NCI-H226 (cell line): ENCODE data around the gene TTC28.

ENCODE experiments used
- DNase-seq: peaks from one replicate; pipeline ENCODE4 v3.0.0-alpha.2; 2015

The TTC28 gene

DNA sequence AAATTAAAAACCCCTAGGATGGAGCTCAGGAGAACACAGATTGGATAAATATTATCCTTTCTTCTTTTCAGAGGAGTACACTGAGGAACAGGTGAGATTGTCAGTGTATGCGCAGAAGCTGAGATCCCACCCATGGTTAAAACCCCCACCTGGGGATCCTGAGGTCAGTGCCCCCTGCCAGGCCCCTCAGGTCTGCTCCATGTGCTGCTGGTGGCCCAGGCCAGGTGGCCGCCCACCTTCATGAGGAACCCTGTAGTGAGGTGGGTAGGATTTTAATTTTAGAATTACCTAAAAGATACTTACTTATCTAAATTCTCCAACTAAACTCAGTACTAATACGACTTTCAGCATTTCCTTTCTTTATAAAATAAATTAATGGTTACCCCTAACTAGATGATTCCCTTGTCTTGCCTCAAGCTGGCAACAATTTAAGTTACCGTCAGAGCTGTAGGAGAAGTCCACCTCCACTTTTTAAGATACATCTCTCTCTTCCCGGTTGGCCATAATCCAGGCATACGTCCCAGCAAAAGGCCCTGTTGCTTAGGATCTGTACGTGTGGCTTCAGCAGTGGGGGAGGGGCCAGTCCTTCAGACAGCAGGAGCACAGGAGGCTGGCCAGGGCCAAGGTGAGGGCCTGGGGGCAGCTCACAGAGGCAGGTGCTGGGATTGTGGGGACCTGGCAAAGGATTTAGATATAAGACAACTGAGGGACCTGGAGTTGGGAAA lies 699.1 kb downstream of the TTC28 start:
- DNase-seq: no peak

DNA sequence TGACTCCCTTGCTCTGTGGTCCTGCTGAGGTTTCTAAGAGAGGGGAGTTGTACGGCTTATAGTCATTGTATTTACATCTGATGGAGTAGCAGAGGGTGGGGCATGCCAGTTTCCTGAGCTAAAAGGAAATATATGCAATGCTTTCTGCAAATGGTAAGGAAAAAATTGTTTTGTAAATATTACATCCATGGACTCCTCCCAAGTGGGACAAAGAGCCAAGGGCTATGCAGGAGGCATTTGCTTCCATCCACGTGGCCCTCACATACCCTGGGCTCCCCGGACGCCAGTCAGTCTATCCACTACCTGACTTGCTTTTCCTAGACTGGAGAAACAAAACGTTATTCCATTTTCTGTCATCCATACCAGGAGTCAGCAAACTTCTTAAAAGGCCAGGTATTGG lies 700.8 kb downstream of the TTC28 start:
- no peak for DNase-seq

DNA sequence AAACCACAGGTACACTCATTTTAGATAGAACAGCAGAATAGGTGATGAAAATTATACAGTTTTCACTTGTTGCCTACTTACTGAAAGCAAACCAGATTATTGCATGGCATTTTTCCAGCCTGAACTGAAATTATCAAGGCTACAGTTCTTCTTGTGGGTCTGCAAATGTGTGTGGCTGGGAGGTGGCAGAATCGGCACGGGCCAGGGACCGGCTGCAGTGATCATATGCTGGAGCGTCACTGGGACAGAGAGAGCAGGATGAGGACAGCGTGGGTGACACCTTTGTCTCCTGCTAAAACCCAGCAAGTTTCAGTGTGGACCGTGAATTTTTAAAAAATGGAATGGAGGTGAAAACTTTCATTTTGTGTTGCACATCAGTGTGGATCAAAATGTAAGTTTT lies 701.3 kb downstream of the TTC28 start:
- DNase-seq: no peak

DNA sequence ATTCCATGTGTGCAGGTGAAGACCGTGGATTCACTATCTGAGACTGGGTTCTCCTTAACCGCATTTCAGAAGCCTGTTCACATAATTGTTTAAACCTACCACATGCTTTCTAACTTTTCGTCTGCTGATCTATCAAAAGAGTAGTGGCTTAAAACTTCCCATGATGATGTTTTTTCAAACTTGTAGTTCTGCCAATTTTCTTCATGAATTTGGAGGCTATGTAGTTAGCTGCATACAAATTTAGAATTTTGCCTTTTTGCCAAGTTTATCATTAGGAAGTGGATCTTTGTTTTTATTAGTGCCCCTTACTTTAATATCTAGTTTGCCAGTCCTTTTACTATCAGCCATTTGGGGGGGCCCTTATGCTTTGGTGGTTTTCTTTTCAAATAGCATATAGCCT lies 703.1 kb downstream of the TTC28 start:
- DNase-seq: no peak

DNA sequence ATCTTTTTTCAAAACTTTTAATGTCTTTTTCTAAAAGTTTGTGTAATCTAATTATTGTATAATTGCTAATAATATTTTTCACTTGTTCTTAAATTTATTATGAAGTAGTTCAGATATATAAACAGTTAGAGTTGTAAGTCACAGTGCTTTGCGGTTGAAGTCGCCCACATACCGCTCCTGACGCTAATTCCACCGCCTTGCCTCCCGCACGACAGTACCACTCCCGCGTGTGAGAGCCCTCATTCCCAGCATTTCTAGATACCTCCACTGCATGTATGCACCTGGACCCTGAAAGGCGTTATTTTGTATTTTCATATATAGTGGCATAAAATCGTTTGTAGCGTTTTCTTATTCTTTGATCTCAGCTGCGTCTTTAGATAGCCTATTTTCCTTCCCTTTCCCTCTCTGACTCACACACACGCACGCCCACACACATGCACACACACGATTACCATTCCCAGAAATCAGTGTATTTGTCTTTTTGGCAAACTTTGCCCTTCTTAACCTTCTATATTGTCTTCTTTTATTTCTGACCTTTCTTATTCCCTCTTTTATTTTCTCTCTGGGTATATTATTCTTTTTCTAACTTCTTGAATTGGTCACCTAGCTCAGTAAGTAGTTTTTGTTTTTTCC lies 704.1 kb downstream of the TTC28 start:
- DNase-seq: no peak

DNA sequence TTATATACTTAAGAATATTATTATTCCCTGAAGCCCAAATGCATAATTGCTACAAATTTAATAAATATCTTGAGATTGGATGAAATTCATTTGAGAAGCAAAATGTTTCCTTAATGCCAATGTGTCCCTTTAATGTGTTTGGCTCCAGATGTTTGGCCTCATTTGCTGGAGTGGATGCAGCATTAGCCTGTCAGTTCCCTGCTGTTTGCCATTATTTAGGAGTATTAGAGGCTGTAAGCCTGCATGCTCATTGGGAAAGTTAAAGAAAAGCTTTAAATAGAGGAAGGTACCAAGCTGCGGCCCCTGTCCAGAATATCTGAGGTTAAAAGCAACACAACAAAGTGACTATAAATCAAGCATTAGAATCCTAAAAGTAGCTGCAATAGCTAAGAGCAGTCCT lies 705.8 kb downstream of the TTC28 start:
- DNase-seq: no peak

DNA sequence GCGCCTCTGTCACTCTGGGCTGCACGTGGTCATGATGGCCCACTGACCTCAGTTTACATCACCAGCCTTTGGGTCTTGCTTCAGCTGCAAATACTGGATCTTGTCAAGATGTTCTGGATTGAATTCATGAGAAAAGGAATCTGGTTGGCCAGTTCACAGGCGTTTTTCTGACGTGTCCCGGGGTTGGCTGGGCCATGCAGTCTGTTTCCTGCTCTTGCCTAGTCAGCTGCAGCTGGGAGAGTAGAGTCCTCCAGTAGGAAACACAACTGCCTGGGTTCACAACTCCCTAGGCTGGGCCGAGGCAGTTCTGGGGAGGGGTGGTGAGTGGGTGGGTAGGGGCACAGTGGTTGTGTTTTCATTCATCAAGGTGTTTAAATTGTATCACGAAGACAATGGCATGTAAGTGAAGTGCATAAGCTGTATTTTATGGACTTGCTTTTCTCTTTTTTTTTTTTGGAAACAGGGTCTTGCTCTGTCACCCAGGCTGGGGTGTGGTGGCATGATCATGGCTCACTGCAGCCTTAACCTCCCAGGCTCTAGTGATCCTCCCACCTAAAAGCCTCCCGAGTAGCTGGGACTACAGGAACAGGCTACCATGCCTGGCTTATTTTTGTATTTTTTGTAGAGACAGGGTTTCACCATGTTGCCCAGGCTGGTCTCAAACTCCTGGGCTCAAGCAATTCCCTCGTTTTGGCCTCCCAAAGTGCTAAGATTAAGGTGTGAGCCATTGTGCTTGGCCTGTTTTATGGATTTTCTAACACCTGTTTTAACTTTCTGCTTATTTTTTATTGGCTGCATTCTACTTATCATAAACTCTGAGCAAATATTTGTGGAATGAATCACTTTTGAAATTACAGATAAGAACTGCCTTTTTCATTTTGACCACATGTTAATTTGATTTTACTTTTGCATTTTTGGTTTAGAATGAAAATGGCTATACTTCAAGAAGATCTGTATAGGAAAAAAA lies 706.6 kb downstream of the TTC28 start:
- peak; percentile 14 for DNase-seq

DNA sequence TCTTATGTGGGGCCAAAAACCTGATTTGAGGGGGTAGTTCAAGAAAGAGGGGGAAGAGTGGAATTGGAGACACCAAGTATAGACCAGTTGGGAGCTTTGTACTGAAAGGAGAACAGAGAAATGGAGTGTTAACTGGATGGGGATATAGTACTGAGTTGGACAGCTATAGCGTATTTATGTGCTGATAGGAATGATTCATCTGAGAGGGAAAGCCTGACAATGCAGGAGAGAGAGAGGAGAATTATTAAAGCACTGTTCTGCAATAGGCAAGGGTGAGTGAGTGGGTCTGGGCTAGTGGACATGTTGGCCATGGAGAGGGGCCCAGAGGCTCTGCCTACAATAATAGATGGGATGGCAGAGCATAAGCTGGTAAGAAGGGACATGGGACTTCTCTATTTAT lies 707.7 kb downstream of the TTC28 start:
- DNase-seq: no peak

DNA sequence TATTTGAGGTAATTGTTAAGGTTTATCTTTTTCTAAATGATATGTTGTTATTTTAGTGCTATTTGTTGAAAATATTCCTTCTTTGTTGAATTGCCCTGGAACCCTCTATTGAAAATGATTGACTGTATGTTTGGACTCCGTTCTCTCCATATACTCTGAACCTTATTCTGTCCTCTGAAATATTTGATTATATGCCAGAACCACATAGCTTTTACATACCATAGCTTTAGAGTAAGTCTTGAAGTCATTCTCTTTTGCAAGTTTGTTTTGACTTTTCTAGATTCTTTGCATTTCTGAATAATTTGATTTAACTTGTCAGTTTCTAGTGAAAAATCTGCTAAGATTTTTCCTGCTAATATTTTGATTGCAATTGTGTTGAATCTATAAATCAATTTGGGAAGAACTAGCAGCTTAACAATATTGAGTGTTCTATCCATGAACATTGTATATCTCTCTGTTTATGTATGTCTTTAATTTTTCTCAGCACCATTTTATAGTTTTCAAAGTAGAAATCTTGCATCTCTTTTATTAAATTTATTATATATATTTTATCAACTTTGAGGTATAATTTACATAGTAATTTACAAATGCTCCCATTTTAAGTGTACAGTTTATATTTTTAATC lies 708.9 kb downstream of the TTC28 start:
- peak; percentile 24 for DNase-seq

DNA sequence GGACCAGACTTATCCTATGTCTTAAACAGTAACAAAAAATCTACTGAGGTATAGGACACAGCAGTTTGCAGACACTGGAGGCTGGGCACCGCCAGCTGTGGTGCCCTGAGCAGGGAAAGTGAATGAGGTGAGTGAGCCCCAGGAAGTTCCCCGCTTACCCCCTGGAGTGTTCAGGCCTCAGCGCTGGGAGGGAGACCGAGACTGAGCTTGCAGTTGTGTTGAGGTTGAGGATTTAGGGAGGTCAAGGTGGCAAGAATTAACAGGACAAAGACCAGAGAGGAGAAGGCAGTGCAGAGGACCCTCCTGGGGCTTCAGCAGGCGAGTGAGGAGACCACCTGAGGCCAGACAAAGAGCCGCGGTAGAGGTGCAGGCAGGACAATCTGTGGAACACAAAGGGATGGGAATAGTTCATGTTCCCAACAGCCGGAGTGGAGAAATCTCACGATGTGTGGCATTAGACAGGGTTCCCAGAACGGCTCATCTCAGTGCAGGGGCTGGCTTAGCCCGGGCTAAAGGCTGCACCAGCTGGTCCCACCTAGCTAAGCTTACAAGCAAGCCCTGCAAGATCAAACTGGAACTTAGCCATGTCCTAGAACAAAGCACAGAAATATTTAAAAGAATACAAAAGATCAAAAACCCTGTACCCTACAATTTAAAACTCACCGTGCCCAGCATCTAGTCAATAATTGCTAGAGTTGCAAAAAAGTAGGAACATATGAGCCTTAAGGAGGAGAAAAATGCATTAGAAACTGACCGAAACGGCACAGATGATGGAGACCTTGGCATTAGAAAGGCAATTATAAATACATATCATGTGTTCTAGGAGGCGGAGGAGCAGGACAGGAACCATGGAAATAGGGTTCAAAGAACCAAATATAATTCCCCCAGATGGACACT lies 713.2 kb downstream of the TTC28 start:
- no peak for DNase-seq

DNA sequence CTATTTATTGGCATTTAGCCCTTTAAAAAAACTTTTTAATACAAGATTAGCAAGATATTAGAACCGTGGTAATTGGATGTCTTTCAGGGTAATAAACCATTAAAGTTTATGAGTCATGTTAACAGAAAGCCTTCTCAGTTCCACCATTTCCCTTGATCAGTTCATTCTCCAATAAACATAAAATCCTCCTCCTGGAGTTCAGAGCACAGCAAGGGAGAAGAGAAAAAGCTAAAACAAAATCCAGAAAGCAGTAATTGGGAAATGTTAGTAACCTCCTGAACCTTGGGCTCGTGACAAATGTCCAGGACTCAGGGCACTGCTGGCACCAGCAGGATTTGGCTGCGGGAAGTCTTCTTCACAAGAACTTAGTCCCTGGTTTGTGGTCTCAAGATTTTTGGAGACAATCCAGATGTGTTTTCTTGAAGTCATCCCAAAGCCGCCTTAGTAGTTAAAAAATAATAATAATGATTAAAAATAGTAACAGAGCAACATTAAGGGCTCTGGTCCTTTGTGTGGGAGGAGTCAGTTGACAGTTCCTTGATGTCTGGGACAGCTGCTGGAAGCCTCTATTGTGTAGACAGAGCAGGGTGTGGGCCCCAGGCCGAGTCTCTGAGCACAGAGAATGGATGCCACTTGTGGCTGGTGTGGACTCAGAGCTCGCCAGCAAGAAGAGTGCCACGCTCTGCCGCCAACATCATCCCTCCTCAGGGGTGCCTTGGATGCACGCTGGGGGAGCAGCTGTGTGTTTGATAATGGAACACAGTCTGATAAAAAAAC lies 717.2 kb downstream of the TTC28 start:
- no peak for DNase-seq

DNA sequence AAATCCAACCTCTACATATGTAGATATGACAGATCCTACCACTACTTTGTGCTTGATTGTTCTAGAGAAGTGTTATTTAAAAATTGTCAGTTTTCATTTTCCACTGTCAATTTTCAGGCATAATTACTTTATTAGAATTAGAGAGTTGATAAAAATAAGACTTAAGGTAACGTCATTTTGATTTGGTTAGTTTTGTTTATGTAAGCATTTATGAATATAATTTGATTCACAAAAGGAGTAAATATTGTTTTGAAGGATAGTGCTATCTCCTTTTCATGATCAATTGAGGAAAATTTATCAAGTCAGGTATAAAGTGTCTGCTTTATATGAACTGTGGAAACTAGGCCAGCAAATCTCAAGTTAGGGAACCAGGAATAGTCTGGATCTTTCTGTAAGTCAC lies 718.0 kb downstream of the TTC28 start:
- no peak for DNase-seq

DNA sequence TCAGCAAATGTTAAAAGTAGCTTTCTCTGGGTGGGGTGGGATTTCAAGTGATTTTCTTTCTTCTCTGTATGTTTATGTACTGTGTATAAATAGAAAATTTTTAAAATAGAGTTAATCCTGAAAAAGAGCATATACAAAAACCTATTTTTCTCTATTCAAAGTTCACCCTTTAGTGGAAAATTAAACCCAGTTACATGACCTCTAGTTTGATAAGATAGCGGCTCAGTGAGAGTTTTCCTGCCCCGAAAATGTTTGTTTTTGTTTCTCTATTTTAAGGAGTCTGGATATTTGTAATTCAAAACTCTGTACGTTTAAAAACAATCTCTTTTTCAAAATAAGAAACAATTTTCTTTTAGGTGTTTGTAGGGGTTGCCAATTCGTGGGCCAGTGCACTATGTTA lies 718.5 kb downstream of the TTC28 start:
- DNase-seq: no peak

DNA sequence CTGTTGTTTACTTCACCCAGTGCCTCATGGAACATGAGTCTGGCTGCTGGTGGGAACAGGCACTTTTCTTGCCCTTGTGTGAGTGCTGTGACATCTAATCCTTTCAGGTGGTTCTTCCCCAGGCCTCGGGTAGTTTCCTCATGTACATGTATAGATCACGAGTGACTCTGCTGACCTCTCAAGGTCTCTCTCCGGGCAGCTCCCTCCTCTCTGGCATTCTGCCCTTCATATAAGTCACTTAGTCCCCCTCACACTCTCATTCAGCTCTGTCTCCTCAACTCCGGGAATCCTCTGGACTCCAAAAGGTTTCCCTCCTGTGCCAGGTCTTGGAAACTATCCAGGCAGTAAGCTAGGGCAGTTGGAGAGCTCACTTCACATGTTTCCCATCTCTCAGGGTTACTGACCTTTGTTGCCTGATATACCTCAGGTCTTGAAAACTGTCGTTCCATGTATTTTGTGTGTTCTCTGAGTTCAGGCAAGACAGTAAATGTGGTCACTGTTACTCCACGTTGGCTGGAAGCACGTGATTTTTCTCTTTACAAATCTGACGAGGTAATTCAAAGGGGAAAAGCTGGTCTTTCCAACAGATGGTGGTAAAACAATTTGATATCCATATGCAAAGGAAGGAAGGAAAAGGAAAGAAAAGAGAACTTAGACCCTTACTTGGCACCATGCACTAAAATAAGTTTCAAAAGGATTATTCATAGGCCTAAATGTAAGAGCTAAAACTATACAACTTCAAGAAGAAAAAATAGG lies 720.1 kb downstream of the TTC28 start:
- no peak for DNase-seq

DNA sequence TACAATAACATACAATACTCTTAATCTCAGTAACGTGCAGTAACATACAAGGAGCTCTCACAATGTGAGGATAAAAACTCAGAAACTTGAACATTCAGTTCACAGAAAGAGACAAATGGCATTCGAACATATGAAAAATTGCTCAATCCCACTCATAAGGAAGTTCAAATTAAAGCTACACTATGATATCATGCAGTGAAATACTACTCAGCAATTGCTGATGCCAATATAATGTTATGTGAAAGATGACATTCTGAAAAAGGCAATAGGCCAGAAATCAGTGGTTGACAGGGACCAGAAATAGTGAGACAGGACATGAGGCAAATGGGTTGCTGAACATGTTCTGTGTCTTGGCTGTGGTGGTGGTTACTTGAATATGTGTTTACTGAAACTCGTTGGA lies 726.9 kb downstream of the TTC28 start:
- DNase-seq: no peak

DNA sequence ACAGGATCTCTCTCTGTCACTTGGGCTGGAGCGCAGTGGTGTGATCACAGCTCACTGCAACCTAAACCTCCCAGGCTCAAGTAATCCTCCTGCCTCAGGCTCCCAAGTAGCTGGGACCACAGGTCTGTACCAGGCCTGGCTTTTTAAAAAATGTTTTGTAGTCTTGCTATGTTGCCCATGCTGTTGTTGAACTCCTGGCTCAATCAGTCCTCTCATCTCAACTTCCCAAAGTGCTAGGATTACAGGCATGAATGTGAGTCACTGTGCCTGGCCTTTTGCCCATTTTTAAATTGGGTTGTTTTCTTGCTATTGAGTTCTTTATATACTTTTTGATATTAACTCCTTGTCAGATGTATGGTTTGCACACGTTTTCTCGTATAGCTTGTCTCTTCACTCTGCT lies 727.5 kb downstream of the TTC28 start:
- no peak for DNase-seq

DNA sequence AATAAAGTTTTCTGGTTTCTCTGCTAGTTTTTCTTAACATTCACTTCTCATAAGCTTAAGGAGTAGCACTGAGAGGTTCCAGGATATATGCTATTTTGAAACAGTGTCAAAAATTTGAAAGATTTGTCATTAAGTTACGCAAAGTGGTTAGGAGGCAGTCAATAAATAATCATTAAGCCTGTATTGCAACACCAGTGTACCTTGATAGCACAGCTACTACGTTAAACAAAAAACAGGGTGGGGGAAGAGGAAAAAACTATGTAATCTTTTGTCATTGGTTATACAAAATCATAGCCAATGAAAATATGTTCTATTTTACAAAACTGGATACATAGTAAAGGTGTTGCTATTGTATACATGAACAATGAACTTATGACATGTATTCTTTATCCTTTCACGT lies 730.2 kb downstream of the TTC28 start:
- no peak for DNase-seq

DNA sequence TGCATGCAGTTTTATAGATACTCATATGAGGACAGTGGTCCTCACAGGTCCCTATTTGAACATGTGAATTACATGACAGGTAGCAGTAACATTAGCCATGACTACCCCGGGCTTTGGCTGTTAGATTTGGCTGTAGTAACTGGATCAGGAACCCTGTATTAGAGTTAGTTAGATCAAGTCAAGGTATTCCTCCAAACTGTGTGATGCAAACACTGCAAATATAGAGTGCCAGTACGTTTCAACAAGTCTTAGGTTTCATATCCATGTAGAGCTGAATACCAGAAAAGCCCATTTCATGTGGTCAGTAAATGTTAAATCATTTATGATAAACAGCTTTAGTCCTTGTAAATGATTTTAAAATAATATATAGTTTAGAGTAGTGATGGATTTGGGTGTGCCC lies 731.1 kb downstream of the TTC28 start:
- DNase-seq: no peak

DNA sequence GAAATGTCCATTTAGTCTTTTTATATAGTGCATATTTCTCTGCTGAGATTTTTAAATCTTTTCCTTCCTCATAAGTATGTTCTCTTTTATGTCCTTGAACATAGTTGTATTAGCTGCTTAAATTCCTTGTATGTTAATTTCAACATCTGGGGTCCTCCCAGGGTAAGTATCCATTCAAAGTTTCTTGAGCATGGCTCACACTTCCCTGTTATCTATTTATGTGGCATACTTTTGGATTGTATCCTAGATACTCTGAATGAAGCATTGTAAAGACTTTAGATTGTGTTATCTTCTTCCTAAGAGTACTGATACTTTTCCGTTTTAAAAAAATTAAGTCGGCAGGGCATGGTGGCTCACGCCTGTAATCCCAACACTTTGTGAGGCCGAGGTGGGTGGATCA lies 732.2 kb downstream of the TTC28 start:
- DNase-seq: peak; percentile 6

DNA sequence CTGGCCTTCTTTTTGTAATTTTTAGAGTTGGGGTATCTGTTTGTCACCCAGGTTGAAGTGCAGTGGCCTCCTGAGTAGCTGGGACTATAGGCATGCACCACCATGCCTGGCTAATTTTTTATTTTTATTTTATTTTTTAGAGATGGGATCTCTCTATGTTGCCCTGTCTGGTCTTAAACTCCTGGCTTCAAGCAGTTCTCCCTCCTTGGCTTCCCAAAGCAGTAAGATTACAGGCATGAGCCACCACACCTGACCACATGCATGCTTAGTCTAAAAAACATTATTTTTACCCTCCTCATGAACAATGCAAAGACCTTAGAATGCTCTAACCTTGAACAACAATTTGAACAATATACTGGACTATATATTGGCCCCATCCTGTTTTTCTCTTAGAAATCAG lies 738.5 kb downstream of the TTC28 start:
- DNase-seq: no peak

DNA sequence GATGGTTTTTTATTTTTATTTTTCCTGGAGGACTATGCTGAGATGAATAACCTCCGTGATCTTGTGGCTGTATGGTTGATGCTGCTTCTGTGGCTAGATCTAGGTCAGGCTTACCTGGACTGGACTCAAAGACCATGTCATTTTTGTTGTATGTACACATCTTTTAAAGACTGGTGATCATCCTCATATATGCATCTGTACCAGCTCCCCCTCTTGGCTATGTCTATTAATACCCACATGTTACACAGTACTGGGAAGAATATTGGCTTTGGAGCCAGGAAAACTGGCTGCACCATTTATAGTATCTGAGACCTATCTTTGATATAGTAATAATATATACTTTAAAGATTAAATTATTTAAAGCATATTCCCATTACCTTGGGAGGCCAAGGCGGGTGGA lies 742.2 kb downstream of the TTC28 start:
- DNase-seq: no peak
